HG03097 (cell line): ENCODE results near the gene HOMER2.

Experiments used
- ATAC-seq: cut with Tn5 transposase; IDR thresholded peaks from one replicate; pipeline ENCODE4 v1.9.1; 2021; ENCODE audit not compliant: unreplicated experiment, low FRiP score

HOMER2 gene

DNA sequence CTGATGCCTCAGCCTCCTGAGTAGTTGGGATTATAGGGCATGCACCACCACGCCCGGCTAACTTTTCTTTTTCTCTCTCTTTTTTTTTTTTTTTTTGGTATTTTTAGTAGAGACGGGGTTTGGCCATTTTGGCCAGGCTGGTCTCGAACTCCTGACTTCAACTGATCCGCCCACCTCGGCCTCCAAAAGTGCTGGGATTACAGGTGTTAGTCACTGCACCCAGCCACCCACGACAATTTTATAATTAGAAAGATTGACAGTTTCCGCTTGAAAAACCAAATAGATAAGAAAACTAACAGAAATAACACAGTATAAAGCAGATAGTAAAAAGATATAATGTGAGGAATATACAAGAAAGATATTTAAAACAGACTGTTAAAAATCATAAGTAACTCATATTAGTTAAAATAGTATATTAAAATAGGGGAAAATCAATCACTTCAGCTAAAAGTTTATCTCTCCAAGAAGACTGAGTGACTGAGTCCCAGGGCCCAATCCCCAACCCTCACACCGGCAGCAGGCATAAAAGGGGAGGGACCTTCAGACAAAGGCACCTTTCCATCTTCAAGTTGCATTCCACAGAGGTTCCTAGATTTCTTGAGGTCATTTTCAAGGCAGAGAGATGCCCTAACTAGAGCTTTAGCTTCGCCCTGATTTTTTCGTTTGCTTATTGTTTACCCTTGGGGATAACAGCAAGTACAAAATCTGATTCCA, 144.4 kb downstream of the HOMER2 start:
- no peak for ATAC-seq

- peak; percentile 58 for ATAC-seq
These were observed 146.5 kb downstream of the HOMER2 start, which contains the start of gene FSD2 for GRCh38 chr15:82805994-82806406. Gene FSD2, minus strand, starts transcription at chr15:82806069. Its CDS starts 18,679 bp downstream, at chr15:82787390.

DNA sequence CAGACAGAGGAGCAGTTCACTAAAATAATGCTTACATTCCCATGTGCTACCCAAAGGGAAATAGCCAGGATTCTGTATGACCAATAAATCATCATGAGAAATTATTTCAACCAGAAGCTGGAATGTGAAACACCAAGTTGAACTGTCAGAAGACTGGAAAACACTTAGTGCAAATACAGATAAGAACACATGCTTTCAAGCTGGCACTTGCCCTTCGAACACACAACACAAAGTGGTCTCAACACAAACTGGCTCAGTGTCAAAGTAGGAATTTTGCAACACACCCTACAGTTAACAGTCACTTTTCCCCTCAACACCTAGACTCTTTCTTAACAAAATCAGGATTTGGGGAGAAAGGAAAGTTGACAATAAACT, 148.0 kb downstream of the HOMER2 start:
- no peak for ATAC-seq

DNA sequence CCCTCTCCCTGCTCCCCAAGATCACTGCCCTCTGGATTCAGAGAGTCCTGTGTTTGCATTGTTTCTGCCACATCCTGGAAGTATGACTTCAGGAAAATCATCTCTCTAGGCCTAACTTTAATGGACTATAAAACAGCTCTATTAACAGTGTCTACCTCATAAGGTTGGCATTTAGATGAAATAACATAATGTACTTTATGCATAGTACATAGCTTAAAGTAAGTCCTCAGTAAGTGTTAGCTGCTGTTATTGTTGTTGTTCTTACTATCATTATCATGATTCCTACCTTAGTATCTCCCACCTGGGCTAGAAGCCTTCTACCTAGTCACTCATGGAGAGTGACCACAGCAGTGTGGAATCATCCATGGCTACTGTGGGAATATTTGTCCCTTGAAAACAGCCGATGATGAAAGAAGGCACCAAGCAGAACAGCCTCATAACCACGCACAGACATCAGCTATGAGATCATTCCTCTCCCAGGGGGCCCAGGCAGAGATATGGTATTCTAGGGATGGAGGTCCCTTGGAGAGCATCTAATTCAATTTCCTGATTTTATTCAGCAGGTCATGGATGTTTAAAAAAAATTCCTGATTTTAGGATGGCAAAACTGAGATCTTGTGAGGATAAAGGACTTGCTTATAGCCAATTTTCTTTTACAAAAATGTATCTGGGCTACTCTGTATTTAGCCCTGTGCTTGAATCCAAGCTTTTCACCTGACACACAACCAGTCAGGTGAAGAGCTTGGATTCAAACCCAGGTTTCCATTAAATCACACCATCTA, 148.5 kb downstream of the HOMER2 start:
- ATAC-seq: no peak

- ATAC-seq: no peak
These were observed 150.0 kb downstream of the HOMER2 start for GRCh38 chr15:82802497-82802896.

DNA sequence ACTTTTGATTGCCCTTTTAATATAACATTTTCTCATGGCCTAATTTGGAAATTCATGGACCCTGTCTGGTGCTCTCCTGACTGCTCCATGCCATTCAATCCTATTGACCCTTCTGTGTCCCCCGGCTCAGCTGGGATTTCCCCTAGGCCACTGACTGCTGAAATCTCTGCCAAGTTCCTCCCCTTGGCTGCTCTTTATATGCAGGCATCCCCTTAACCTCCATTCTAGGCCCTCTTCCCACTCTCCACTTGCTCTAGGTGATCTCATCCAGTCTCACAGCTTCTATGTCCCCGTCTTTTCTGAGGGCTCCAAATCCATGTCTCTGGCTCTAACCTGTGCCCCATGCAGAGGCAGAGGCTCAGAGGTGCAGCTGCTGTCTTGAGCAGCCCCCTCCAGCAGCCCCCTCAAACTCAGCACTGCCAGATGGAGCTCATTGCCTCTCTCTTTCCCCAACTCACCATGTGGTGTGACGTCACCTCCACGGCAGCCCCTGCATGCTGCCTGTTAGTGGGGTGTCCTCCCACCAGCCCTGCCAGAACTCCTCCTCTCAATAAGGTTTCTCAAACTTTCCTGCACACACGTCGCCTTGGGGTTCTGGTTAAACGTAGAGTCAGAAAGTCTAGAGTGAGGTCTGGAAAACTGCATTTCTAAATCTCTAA, 153.2 kb downstream of the HOMER2 start:
- ATAC-seq: no peak
